ENCODE data around the gene TBC1D13. TPM values are rescaled to one million over a fixed set of nuclear protein-coding genes. Genes with fewer than 3 reads are reported as not detected.

Gene TBC1D13
- total and polyA plus RNA-seq, 2 of the 13 experiments (the other 11 are each of a cell fraction or from before 2014, with no cell fraction given), result 17.9 to 19.7 TPM

- Histone ChIP-seq H3K36me3 (replicated peaks in 1 of 2; ENCODE audit: control insufficient read depth in 1 of 2, insufficient read depth in 2 of 2, low read length in 2 of 2) (peaks cover 18 to 33% of the 10 kb centered on the region in 2 experiments), H3K9me3 (ENCODE audit: low read length) (no peaks in the 10 kb centered on the region), H2AFZ (ENCODE audit: low read length) (no peak overlapping the region), H3K4me2 (ENCODE audit: low read depth, low read length) (no peak overlapping the region), H3K4me1 (ENCODE audit: insufficient read depth, low read length) (peaks cover 17% of the 10 kb centered on the region), H4K20me1 (ENCODE audit: insufficient read depth, low read length) (no peaks in the 10 kb centered on the region), H3K4me3 (replicated peaks in 1 of 3; ENCODE audit: insufficient read depth in 1 of 3, low read depth in 2 of 3, low read length in 3 of 3) (no peak overlapping the region), H3K9ac (ENCODE audit: insufficient read depth, low read depth, low read length) (no peak overlapping the region), H3K79me2 (ENCODE audit: insufficient read depth, low read length) (no peaks in the 10 kb centered on the region), H3K27ac (ENCODE audit: extremely low read length, insufficient read depth, low read length) (no peak overlapping the region), H3K27me3 (ENCODE audit: control insufficient read depth in 1 of 2, insufficient read depth in 2 of 2, low read length in 2 of 2) (no peaks in the 10 kb centered on the region; a peak in 1 of 5 replicates)
- POLR2A ChIA-PET, result no interaction called here
- BruUV-seq (replicated peaks), result no TSS peak
- CTCF ChIA-PET (ENCODE audit: low intra/inter-chr PET ratio, low total read pairs), result no interaction called here
- ATAC-seq (no peak), DNase-seq (ENCODE audit: low spot score) (no peak), FAIRE-seq (no peak)
- intact Hi-C loops (cut with micrococcal nuclease; ENCODE audit: unreplicated experiment), result no loop called here
- TF ChIP-seq NBN (conservative IDR thresholded peaks at IDR 0.05) (no peak), AKAP8 (CRISPR knock-in tag; IDR thresholded peaks at IDR 0.05) (no peak), ZNF460 (CRISPR knock-in tag; IDR thresholded peaks at IDR 0.05; ENCODE audit: borderline replicate concordance) (no peak), NFE2L2 (IDR thresholded peaks at IDR 0.05; ENCODE audit: low read length) (no peak), MXI1 (IDR thresholded peaks at IDR 0.05; ENCODE audit: borderline replicate concordance, low read depth, low read length) (no peak), SMAD3 (CRISPR knock-in tag; IDR thresholded peaks at IDR 0.05) (no peak), ZNF713 (CRISPR knock-in tag; IDR thresholded peaks at IDR 0.05) (no peak), HOXA3 (CRISPR knock-in tag; IDR thresholded peaks at IDR 0.05) (no peak), ZNF7 (CRISPR knock-in tag; IDR thresholded peaks at IDR 0.05) (no peak), AGO2 (optimal IDR thresholded peaks at IDR 0.05; ENCODE audit: low read depth, low read length) (no peak), FOXJ3 (CRISPR knock-in tag; IDR thresholded peaks at IDR 0.05; ENCODE audit: borderline replicate concordance) (no peak), KLF6 (CRISPR knock-in tag; IDR thresholded peaks at IDR 0.05) (no peak), MLLT10 (CRISPR knock-in tag; IDR thresholded peaks at IDR 0.05) (no peak), IRF2 (CRISPR knock-in tag; IDR thresholded peaks at IDR 0.05) (no peak), ZBED4 (CRISPR knock-in tag; IDR thresholded peaks at IDR 0.05; ENCODE audit: borderline replicate concordance) (no peak), ZNF446 (CRISPR knock-in tag; IDR thresholded peaks at IDR 0.05) (no peak)
- WGBS (ENCODE audit: low lambda C conversion rate), result 93% methylated on average over 2 of the region's 9 CpGs
- in situ Hi-C loops (cut with HindIII; ENCODE audit: extremely low pct_ligation_motif_present, low pct_unique_long_range_greater_than_20kb), result no loop called here
Measured at GRCh38 chr9:128792134-128792533, 5.1 kb downstream of the TBC1D13 start.
